ENCODE data around the gene TNK2. TPM values are rescaled to one million over a fixed set of nuclear protein-coding genes. Genes with fewer than 3 reads are reported as not detected.

The TNK2 gene
- total and polyA plus RNA-seq, 2 donors (not counting 1 experiment from before 2014, with no cell fraction given) = 131 to 198 TPM

GRCh38 chr3:195896361-195897080, 11.8 kb downstream of the TNK2 start:
- peak overlapping the region; percentile 75 to 87 for H3K27ac ChIP-seq (ENCODE audit: low read length in 2 of 2)
- TF ChIP-seq CTCF (IDR thresholded peaks at IDR 0.05) (no peak), EZH2 (IDR thresholded peaks at IDR 0.05; ENCODE audit: borderline replicate concordance, insufficient read depth, low read depth, low read length, poor library complexity, severe bottlenecking) (no peak)
- peaks cover 0 to 8% of the 10 kb centered on the region in 2 experiments for H3K36me3 ChIP-seq (replicated peaks in 1 of 2; ENCODE audit: control extremely low read depth in 1 of 2, control insufficient read depth in 1 of 2, extremely low read depth in 1 of 2, insufficient read depth in 2 of 2, low read length in 1 of 2)
- CTCF ChIA-PET = interaction anchor here (0.9 to 9.4 kb wide), 6 partner anchors 11 to 45 kb away, joined by 3 to 223 read pairs (median 73); partner anchors contain the start of gene TNK2
- H3K27ac Mint-ChIP-seq = peak overlapping the region; percentile 97
- H3K4me2 ChIP-seq (replicated peaks; ENCODE audit: low read depth, low read length, poor library complexity, severe bottlenecking) = peak overlapping the region; percentile 94
- no peaks in the 10 kb centered on the region for H3K9me3 ChIP-seq (ENCODE audit: control extremely low read depth in 1 of 3, control insufficient read depth in 2 of 3, insufficient read depth in 1 of 3, low read length in 2 of 3)
- H3K4me3 ChIP-seq (ENCODE audit: control extremely low read depth in 1 of 5, extremely low read depth in 1 of 5, insufficient read depth in 1 of 5, low read depth in 2 of 5, low read length in 4 of 5) = peak overlapping the region in 4 of 5 experiments; percentile 73 to 79 (median 76)
- peak overlapping the region; percentile 95 for H3K4me3 Mint-ChIP-seq
- POLR2A ChIA-PET = interaction anchor here (1.0 to 6.9 kb wide), 3 partner anchors 11 to 20 kb away, joined by 3 to 134 read pairs (median 3); partner anchors contain the start of gene TNK2
- peaks cover 93% of the 10 kb centered on the region for H3K79me2 ChIP-seq (ENCODE audit: control insufficient read depth, insufficient read depth, low read length)
- peaks cover 67% of the 10 kb centered on the region for H3K4me1 Mint-ChIP-seq
- peaks cover 60% of the 10 kb centered on the region for H4K20me1 ChIP-seq (ENCODE audit: control insufficient read depth, insufficient read depth, low read length, poor library complexity, severe bottlenecking)
- intact Hi-C loops (cut with micrococcal nuclease) = loop anchor here (1.0 kb wide), 1 partner anchor 19 kb away; no protein-coding TSS in a partner anchor
- ATAC-seq (ENCODE audit: low read depth) = no peak
- WGBS (ENCODE audit: insufficient coverage) = 38% methylated on average over 14 of the region's 16 CpGs
- no peaks in the 10 kb centered on the region for H3K27me3 Mint-ChIP-seq
- H3K27me3 ChIP-seq (replicated peaks in 1 of 4; ENCODE audit: control extremely low read depth in 1 of 4, control insufficient read depth in 3 of 4, insufficient read depth in 4 of 4, low read length in 3 of 4) = no peaks in the 10 kb centered on the region
- H2AFZ ChIP-seq (ENCODE audit: insufficient read depth, low read depth, low read length, poor library complexity, severe bottlenecking) = peak overlapping the region; percentile 77
- H3K9me3 Mint-ChIP-seq (ENCODE audit: insufficient read depth) = no peaks in the 10 kb centered on the region
- peaks cover 64 to 74% of the 10 kb centered on the region in 2 donors for H3K4me1 ChIP-seq (ENCODE audit: control insufficient read depth in 2 of 2, insufficient read depth in 2 of 2, low read length in 2 of 2)
- peak overlapping the region; percentile 79 for H3K9ac ChIP-seq (ENCODE audit: low read length)
- DNase-seq = no peak
